Suprapubic skin (tissue), 3 donors: ENCODE results near the gene GUCD1.

Experiments used
- EP300 ChIP-seq: sonication (generic); formaldehyde crosslinking; IDR thresholded peaks from one replicate; pipeline ENCODE4 v1.6.1; 2017; ENCODE audit warnings: antibody characterized with exemption
- TF ChIP-seq, protein P1 (sequence below), 2 donors: fragments of 200-600 bp in 1 of 2; fragments of 450-650 bp in 1 of 2; sonication (generic) in 1 of 2; IDR thresholded peaks; one replicate each; pipeline ENCODE4 v1.5.1; 2016 to 2019; ENCODE audit warnings: antibody characterized with exemption in 2 of 2, mild to moderate bottlenecking in 1 of 2, moderate library complexity in 1 of 2

DNA sequence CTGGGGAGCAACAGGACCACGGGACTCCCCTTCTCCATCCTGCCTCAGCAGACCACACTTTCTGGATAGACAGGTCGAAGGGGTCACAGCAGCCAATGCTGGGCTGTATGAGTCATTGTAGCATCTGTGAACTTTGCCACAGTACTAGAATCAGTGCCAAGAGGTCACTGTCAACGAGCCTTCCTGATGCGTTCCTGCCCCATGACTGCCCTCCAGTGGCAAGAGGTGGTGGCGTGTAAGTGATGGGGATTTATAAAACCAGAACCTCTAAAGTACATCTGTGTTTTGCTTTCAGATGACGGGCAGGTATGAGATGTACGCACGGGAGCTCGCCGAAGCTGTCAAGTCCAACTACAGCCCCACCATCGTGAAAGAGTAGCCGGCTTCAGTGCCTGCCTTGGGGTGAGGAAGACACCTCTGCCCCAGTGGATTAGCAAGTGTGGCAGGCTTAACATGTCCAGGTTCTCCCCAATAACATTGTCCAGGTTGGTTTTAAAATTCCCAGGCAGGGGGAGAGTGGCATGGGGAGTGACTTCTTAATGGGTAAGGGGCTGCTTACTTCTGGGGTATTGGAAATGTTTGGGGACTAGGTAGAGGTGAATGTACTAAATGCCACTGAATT, 29.4 kb downstream of the GUCD1 start:
- no peak for TF ChIP-seq EP300
- TF ChIP-seq, protein P1, sequence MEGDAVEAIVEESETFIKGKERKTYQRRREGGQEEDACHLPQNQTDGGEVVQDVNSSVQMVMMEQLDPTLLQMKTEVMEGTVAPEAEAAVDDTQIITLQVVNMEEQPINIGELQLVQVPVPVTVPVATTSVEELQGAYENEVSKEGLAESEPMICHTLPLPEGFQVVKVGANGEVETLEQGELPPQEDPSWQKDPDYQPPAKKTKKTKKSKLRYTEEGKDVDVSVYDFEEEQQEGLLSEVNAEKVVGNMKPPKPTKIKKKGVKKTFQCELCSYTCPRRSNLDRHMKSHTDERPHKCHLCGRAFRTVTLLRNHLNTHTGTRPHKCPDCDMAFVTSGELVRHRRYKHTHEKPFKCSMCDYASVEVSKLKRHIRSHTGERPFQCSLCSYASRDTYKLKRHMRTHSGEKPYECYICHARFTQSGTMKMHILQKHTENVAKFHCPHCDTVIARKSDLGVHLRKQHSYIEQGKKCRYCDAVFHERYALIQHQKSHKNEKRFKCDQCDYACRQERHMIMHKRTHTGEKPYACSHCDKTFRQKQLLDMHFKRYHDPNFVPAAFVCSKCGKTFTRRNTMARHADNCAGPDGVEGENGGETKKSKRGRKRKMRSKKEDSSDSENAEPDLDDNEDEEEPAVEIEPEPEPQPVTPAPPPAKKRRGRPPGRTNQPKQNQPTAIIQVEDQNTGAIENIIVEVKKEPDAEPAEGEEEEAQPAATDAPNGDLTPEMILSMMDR (IDR thresholded peaks at IDR 0.05) = peak; percentile 69 to 85
